ENCODE measurements around the gene TMEM167B. TPM values are rescaled to one million over a fixed set of nuclear protein-coding genes. Genes with fewer than 3 reads are reported as not detected.

TMEM167B gene
- total RNA-seq, 1 experiment from 2014 or later, result 18.1 TPM

DNA sequence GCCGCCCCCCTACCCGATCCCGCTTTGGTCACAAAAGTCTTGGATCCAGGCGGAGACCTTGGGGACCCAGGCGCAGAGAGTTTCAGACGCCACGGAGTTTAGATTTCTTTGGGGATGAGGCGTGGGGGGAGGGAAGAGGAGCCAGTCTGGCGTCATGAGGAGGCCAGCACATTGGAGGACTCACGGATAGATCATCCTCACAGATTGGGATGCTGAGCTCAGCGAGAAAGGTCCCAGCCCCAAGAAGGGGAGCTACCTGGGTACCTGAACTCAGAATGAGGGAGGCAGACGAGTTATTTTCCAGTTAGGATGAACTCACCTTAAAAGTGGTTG, 23.7 kb downstream of the TMEM167B start:
- POLR2A ChIA-PET, result no interaction called here
- in situ Hi-C loops (cut with HindIII; ENCODE audit: low pct_unique_long_range_greater_than_20kb, low sequenced_read_pairs), result no loop called here

DNA sequence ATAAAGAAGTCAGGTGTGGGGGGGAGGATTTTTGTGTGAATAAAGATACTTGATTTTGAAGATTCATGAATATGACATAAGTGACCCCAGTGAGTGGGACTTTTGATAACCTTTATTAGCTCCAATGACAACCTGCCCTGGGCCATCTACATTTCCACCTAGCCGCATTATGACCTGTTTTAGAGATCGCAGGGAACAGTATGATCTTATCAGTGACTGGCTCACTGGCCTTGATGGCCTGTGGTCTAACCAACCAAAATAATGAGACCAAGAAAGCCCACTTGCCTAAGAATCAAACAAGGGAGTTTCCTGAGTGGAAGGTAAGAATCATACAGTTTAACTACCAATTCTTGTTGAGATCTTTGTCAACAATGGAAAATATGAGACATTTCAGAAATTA, 25.1 kb downstream of the TMEM167B start:
- Histone ChIP-seq H3K27me3 (ENCODE audit: control insufficient read depth, insufficient read depth, low read length) (no peaks in the 10 kb centered on the region), H3K4me3 (ENCODE audit: low read depth in 2 of 2, low read length in 2 of 2) (no peak overlapping the region), H3K36me3 (ENCODE audit: control insufficient read depth, insufficient read depth, low read length) (no peaks in the 10 kb centered on the region), H3K27ac (ENCODE audit: low read length) (no peak overlapping the region), H3K9me3 (ENCODE audit: control insufficient read depth, insufficient read depth, low read depth, low read length) (no peaks in the 10 kb centered on the region), H3K4me1 (ENCODE audit: control insufficient read depth, insufficient read depth, low read length) (no peaks in the 10 kb centered on the region)
- ChIA-PET POLR2A (no interaction called here), CTCF (no interaction called here)
- ATAC-seq (no peak), DNase-seq (ENCODE audit: low read depth, low spot score) (no peak)
- in situ Hi-C loops (cut with HindIII; ENCODE audit: low pct_unique_long_range_greater_than_20kb, low sequenced_read_pairs) (no loop called here), intact Hi-C loops (cut with micrococcal nuclease; ENCODE audit: unreplicated experiment) (no loop called here)
- TF ChIP-seq, protein P1, sequence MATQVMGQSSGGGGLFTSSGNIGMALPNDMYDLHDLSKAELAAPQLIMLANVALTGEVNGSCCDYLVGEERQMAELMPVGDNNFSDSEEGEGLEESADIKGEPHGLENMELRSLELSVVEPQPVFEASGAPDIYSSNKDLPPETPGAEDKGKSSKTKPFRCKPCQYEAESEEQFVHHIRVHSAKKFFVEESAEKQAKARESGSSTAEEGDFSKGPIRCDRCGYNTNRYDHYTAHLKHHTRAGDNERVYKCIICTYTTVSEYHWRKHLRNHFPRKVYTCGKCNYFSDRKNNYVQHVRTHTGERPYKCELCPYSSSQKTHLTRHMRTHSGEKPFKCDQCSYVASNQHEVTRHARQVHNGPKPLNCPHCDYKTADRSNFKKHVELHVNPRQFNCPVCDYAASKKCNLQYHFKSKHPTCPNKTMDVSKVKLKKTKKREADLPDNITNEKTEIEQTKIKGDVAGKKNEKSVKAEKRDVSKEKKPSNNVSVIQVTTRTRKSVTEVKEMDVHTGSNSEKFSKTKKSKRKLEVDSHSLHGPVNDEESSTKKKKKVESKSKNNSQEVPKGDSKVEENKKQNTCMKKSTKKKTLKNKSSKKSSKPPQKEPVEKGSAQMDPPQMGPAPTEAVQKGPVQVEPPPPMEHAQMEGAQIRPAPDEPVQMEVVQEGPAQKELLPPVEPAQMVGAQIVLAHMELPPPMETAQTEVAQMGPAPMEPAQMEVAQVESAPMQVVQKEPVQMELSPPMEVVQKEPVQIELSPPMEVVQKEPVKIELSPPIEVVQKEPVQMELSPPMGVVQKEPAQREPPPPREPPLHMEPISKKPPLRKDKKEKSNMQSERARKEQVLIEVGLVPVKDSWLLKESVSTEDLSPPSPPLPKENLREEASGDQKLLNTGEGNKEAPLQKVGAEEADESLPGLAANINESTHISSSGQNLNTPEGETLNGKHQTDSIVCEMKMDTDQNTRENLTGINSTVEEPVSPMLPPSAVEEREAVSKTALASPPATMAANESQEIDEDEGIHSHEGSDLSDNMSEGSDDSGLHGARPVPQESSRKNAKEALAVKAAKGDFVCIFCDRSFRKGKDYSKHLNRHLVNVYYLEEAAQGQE (IDR thresholded peaks at IDR 0.05; ENCODE audit: insufficient read depth in 1 of 2, low read depth in 2 of 2, low read length in 1 of 2), result no peak
- no peak for TF ChIP-seq TCF7L2 (IDR thresholded peaks at IDR 0.05; ENCODE audit: low read depth, low read length)
- no peak for TF ChIP-seq POLR2AphosphoS5 (IDR thresholded peaks at IDR 0.05; ENCODE audit: low read depth, low read length)
- TF ChIP-seq SIN3A (IDR thresholded peaks at IDR 0.05; ENCODE audit: borderline replicate concordance, insufficient read depth, low read depth, low read length), result no peak
- no TSS peak for BruUV-seq (replicated peaks)

More for the DNA sequence above, 23.7 kb downstream of the TMEM167B start:
- DNase-seq (ENCODE audit: low read depth, low spot score), result no peak
- no peak overlapping the region for H3K27ac ChIP-seq (ENCODE audit: low read length)
- H3K4me1 ChIP-seq (ENCODE audit: control insufficient read depth, insufficient read depth, low read length), result no peaks in the 10 kb centered on the region
- no TSS peak for BruUV-seq (replicated peaks)
- intact Hi-C loops (cut with micrococcal nuclease; ENCODE audit: unreplicated experiment), result no loop called here
- H3K36me3 ChIP-seq (ENCODE audit: control insufficient read depth, insufficient read depth, low read length), result no peaks in the 10 kb centered on the region
- no peak for ATAC-seq
- H3K4me3 ChIP-seq (ENCODE audit: low read depth in 2 of 2, low read length in 2 of 2), result no peak overlapping the region; a peak in 1 of 4 replicates
- H3K9me3 ChIP-seq (ENCODE audit: control insufficient read depth, insufficient read depth, low read depth, low read length), result no peaks in the 10 kb centered on the region
- H3K27me3 ChIP-seq (ENCODE audit: control insufficient read depth, insufficient read depth, low read length), result no peaks in the 10 kb centered on the region
- CTCF ChIA-PET, result interaction anchor here (0.6 kb wide), 1 partner anchor 37 kb away, joined by 5 read pairs; no protein-coding TSS in a partner anchor
- TF ChIP-seq SIN3A (IDR thresholded peaks at IDR 0.05; ENCODE audit: borderline replicate concordance, insufficient read depth, low read depth, low read length) (no peak), TCF7L2 (IDR thresholded peaks at IDR 0.05; ENCODE audit: low read depth, low read length) (no peak), POLR2AphosphoS5 (IDR thresholded peaks at IDR 0.05; ENCODE audit: low read depth, low read length) (no peak)
- TF ChIP-seq, protein P1 (IDR thresholded peaks at IDR 0.05; ENCODE audit: insufficient read depth in 1 of 2, low read depth in 2 of 2, low read length in 1 of 2), result no peak
- TF ChIP-seq, protein P2, sequence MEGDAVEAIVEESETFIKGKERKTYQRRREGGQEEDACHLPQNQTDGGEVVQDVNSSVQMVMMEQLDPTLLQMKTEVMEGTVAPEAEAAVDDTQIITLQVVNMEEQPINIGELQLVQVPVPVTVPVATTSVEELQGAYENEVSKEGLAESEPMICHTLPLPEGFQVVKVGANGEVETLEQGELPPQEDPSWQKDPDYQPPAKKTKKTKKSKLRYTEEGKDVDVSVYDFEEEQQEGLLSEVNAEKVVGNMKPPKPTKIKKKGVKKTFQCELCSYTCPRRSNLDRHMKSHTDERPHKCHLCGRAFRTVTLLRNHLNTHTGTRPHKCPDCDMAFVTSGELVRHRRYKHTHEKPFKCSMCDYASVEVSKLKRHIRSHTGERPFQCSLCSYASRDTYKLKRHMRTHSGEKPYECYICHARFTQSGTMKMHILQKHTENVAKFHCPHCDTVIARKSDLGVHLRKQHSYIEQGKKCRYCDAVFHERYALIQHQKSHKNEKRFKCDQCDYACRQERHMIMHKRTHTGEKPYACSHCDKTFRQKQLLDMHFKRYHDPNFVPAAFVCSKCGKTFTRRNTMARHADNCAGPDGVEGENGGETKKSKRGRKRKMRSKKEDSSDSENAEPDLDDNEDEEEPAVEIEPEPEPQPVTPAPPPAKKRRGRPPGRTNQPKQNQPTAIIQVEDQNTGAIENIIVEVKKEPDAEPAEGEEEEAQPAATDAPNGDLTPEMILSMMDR (IDR thresholded peaks at IDR 0.05), result no peak
